WERI-Rb-1 (cell line): Measurements from ENCODE around the gene NECTIN4.
"Not testable (repeated sequence)": the region's sequence is repeated elsewhere in the genome, so short reads cannot be mapped to it uniquely, and the experiment has no call there.

Experiments
- DNase-seq: peaks from one replicate; pipeline ENCODE4 v3.0.0-alpha.2; 2020
- H3K27ac ChIP-seq: fragments of 250-450 bp; sonication (Bioruptor Pico); 2 replicates; pipeline ENCODE4 v1.5.1; 2020; ENCODE audit warnings: mild to moderate bottlenecking, moderate library complexity
- H3K27me3 ChIP-seq: fragments of 250-450 bp; sonication (Bioruptor Pico); 2 replicates; pipeline ENCODE4 v1.5.1; 2021; ENCODE audit warnings: mild to moderate bottlenecking, low read depth, moderate library complexity; ENCODE audit not compliant: insufficient read depth, severe bottlenecking
- H3K36me3 ChIP-seq: fragments of 250-450 bp; sonication (Bioruptor Pico); 2 replicates; pipeline ENCODE4 v1.5.1; 2020; ENCODE audit warnings: mild to moderate bottlenecking, moderate library complexity
- H3K4me3 ChIP-seq: 2 replicates; pipeline ENCODE4 v1.5.1; 2011; ENCODE audit warnings: low read depth, mild to moderate bottlenecking, control low read depth, low read length
- H3K9me3 ChIP-seq: fragments of 250-450 bp; sonication (Bioruptor Pico); 2 replicates; pipeline ENCODE4 v1.5.1; 2021; ENCODE audit warnings: mild to moderate bottlenecking, moderate library complexity; ENCODE audit not compliant: severe bottlenecking
- CTCF ChIP-seq: IDR thresholded peaks from 2 replicates; pipeline ENCODE4 v1.5.1; 2011; ENCODE audit warnings: low read depth, mild to moderate bottlenecking, control low read depth, inconsistent platforms, low read length

NECTIN4 gene

GRCh38 chr1:161068306-161069234 lies 20.8 kb downstream of the NECTIN4 start:
- H3K27ac ChIP-seq, result no peak overlapping the region
- no peaks in the 10 kb centered on the region for H3K36me3 ChIP-seq
- no peak for TF ChIP-seq CTCF
- no peaks in the 10 kb centered on the region for H3K9me3 ChIP-seq
- H3K27me3 ChIP-seq, result no peaks in the 10 kb centered on the region
- no peak for DNase-seq
- H3K4me3 ChIP-seq, result no peak overlapping the region

DNA sequence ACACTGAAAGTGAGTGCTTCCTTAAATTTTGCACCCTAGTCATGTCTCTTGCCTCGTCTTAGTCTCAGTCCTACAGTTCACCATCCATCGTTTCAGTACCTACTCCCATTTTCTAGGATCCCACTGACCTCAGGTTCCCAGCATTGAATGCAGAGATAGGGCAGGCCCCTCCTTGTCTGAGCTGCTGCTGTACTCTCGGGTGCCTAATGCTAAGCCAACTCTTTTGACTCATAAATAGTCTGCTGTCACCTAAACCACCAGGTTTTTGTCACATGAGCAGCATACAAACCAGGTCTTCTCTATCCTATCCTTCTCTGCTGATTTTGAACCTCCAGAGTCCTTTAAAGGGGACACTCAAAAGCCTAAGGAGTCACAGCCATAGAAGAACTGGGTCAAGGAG lies 22.7 kb downstream of the NECTIN4 start:
- H3K4me3 ChIP-seq, result no peak overlapping the region
- H3K9me3 ChIP-seq, result no peaks in the 10 kb centered on the region

GRCh38 chr1:161065681-161066080 lies 23.7 kb downstream of the NECTIN4 start:
- H3K9me3 ChIP-seq, H3K4me3 ChIP-seq, DNase-seq, H3K27me3 ChIP-seq, H3K36me3 ChIP-seq, H3K27ac ChIP-seq: not testable (repeated sequence)

More for the DNA sequence above, 22.7 kb downstream of the NECTIN4 start:
- Histone ChIP-seq H3K27me3 (no peaks in the 10 kb centered on the region), H3K27ac (no peak overlapping the region), H3K36me3 (no peaks in the 10 kb centered on the region)
- no peak for TF ChIP-seq CTCF
- DNase-seq, result no peak

DNA sequence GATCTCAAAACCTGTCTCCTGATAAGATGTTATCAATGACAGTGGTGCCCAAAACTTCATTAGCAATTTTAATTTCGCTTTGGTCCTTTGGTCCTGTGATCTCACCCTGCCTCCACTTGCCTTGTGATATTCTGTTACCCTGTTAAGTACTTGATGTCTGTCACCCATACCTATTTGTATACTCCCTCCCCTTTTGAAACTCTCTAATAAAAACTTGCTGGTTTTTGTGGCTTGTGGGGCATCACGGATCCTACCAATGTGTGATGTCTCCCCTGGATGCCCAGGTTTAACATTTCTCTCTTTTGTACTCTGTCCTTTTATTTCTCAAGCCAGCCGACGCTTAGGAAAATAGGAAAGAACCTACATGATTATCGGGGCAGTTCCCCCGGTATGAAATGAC lies 25.4 kb downstream of the NECTIN4 start:
- not testable (repeated sequence) for H3K9me3 ChIP-seq, H3K36me3 ChIP-seq, DNase-seq, H3K27ac ChIP-seq, H3K4me3 ChIP-seq, H3K27me3 ChIP-seq

GRCh38 chr1:161061419-161061818 lies 27.9 kb downstream of the NECTIN4 start:
- TF ChIP-seq CTCF, result no peak
- no peak overlapping the region for H3K4me3 ChIP-seq
- H3K36me3 ChIP-seq, result no peaks in the 10 kb centered on the region
- no peak for DNase-seq
- no peak overlapping the region for H3K27ac ChIP-seq
- H3K9me3 ChIP-seq, result no peaks in the 10 kb centered on the region
- no peaks in the 10 kb centered on the region for H3K27me3 ChIP-seq

GRCh38 chr1:161059293-161059692 lies 30.1 kb downstream of the NECTIN4 start:
- H3K27me3 ChIP-seq, result peaks cover 4% of the 10 kb centered on the region

More at GRCh38 chr1:161059293-161059692, 30.1 kb downstream of the NECTIN4 start:
- H3K9me3 ChIP-seq, result no peaks in the 10 kb centered on the region
- no peaks in the 10 kb centered on the region for H3K36me3 ChIP-seq
- no peak for DNase-seq
- H3K4me3 ChIP-seq, result no peak overlapping the region
- TF ChIP-seq CTCF, result no peak
- H3K27ac ChIP-seq, result no peak overlapping the region
